Activated CD4-positive, alpha-beta T cell treated with anti-CD3 and anti-CD28 coated beads, Interleukin-2, amount 10 ng/mL, durations not matched to agents 7 days and 5 days (primary cell): ENCODE measurements around the gene ANKZF1. TPM values are rescaled to one million over a fixed set of nuclear protein-coding genes. Genes with fewer than 3 reads are reported as not detected.

Experiments
- CTCF ChIA-PET: fragments of 350-600 bp; sonication (Branson Sonifier 250); formaldehyde crosslinking; loops from one replicate; lab custom pipeline; 2021; ENCODE audit warnings: antibody characterized with exemption; lab: Charles Lee
- POLR2A ChIA-PET: fragments of 350-600 bp; sonication (Branson Sonifier 250); formaldehyde crosslinking; loops from one replicate; lab custom pipeline; 2021; ENCODE audit warnings: antibody characterized with exemption; lab: Charles Lee
- DNase-seq: peaks from one replicate; pipeline ENCODE4 v3.0.0-alpha.2; 2020
- H3K27ac Mint-ChIP-seq: one replicate; pipeline ENCODE4 v1.8.0; 2021; ENCODE audit warnings: mild to moderate bottlenecking, moderate library complexity, mixed read lengths
- H3K27me3 Mint-ChIP-seq: one replicate; pipeline ENCODE4 v1.8.0; 2021; ENCODE audit warnings: mixed read lengths
- H3K36me3 Mint-ChIP-seq: one replicate; pipeline ENCODE4 v1.8.0; 2021; ENCODE audit warnings: low read depth, mixed read lengths
- H3K4me1 Mint-ChIP-seq: one replicate; pipeline ENCODE4 v1.8.0; 2021; ENCODE audit warnings: mixed read lengths
- H3K4me3 Mint-ChIP-seq: one replicate; pipeline ENCODE4 v1.8.0; 2021; ENCODE audit warnings: mild to moderate bottlenecking, moderate library complexity, mixed read lengths
- H3K9me3 Mint-ChIP-seq: one replicate; pipeline ENCODE4 v1.8.0; 2021; ENCODE audit warnings: mixed read lengths
- total RNA-seq, 2 experiments: library from RNA; stranded (reverse); gene quantifications; one replicate each; pipeline ENCODE4 v1.2.3, GENCODE V29; 2021

ANKZF1 gene
- total RNA-seq, 2 experiments from 2014 or later, result 92.0 to 100 TPM

- Mint-ChIP-seq H3K27ac (peak overlapping the region; percentile 94), H3K27me3 (no peaks in the 10 kb centered on the region), H3K9me3 (peaks cover 2% of the 10 kb centered on the region), H3K4me3 (peak overlapping the region; percentile 36), H3K36me3 (peaks cover 25% of the 10 kb centered on the region), H3K4me1 (peaks cover 60% of the 10 kb centered on the region)
- POLR2A ChIA-PET, result no interaction called here
- CTCF ChIA-PET, result interaction anchor here (0.7 to 1.6 kb wide), 7 partner anchors 17 to 313 kb away, joined by 3 to 5 read pairs (median 4); partner anchors contain the start of gene CNPPD1
- no peak for DNase-seq
Observed at GRCh38 chr2:219209236-219210195, 20.1 kb upstream of the ANKZF1 start.

- Mint-ChIP-seq H3K4me3 (no peak overlapping the region), H3K27ac (peak overlapping the region; percentile 94), H3K27me3 (no peaks in the 10 kb centered on the region), H3K4me1 (peaks cover 60% of the 10 kb centered on the region), H3K9me3 (no peaks in the 10 kb centered on the region), H3K36me3 (peaks cover 29% of the 10 kb centered on the region)
- DNase-seq, result no peak
- ChIA-PET POLR2A (no interaction called here), CTCF (interaction anchor here (2.1 to 2.6 kb wide), 2 partner anchors 35 to 51 kb away, joined by 6 to 18 read pairs; no protein-coding TSS in a partner anchor)
Observed at GRCh38 chr2:219210196-219210885, 19.3 kb upstream of the ANKZF1 start.

- peaks cover 29% of the 10 kb centered on the region for H3K36me3 Mint-ChIP-seq
- ChIA-PET CTCF (interaction anchor here (0.6 to 2.6 kb wide), 22 partner anchors 9 to 603 kb away, joined by 3 to 18 read pairs (median 4); partner anchors contain the start of genes DNAJB2, PLCD4 and TUBA4A), POLR2A (no interaction called here)
- H3K9me3 Mint-ChIP-seq, result no peaks in the 10 kb centered on the region
- no peaks in the 10 kb centered on the region for H3K27me3 Mint-ChIP-seq
- no peak overlapping the region for H3K4me3 Mint-ChIP-seq
- no peak for DNase-seq
- peak overlapping the region; percentile 94 for H3K27ac Mint-ChIP-seq
- peaks cover 58% of the 10 kb centered on the region for H3K4me1 Mint-ChIP-seq
Observed at GRCh38 chr2:219210886-219211362, 18.7 kb upstream of the ANKZF1 start.

- ChIA-PET POLR2A (no interaction called here), CTCF (interaction anchor here (0.6 to 2.6 kb wide), 4 partner anchors 37 to 986 kb away, joined by 3 to 7 read pairs (median 5); partner anchors contain the start of gene TUBA4A)
- DNase-seq, result no peak
- H3K4me3 Mint-ChIP-seq, result no peak overlapping the region
- peaks cover 60% of the 10 kb centered on the region for H3K4me1 Mint-ChIP-seq
- H3K27me3 Mint-ChIP-seq, result no peaks in the 10 kb centered on the region
- peaks cover 28% of the 10 kb centered on the region for H3K36me3 Mint-ChIP-seq
- no peaks in the 10 kb centered on the region for H3K9me3 Mint-ChIP-seq
- H3K27ac Mint-ChIP-seq, result no peak overlapping the region
Observed at GRCh38 chr2:219213026-219213415, 16.6 kb upstream of the ANKZF1 start.

GRCh38 chr2:219213486-219214071, 16.0 kb upstream of the ANKZF1 start:
- ChIA-PET CTCF (interaction anchor here (0.6 to 1.1 kb wide), 2 partner anchors 81 to 987 kb away, joined by 3 to 7 read pairs; no protein-coding TSS in a partner anchor), POLR2A (no interaction called here)
- no peak overlapping the region for H3K4me3 Mint-ChIP-seq
- DNase-seq, result no peak
- H3K27ac Mint-ChIP-seq, result peak overlapping the region; percentile 22
- peaks cover 23% of the 10 kb centered on the region for H3K36me3 Mint-ChIP-seq
- H3K4me1 Mint-ChIP-seq, result peaks cover 56% of the 10 kb centered on the region
- H3K27me3 Mint-ChIP-seq, result no peaks in the 10 kb centered on the region
- H3K9me3 Mint-ChIP-seq, result no peaks in the 10 kb centered on the region

GRCh38 chr2:219214141-219214540, 15.5 kb upstream of the ANKZF1 start:
- CTCF ChIA-PET, result interaction anchor here (0.9 to 1.1 kb wide), 2 partner anchors 9 to 10 kb away, joined by 3 read pairs; no protein-coding TSS in a partner anchor
- no peak for DNase-seq
- Mint-ChIP-seq H3K36me3 (peaks cover 21% of the 10 kb centered on the region), H3K9me3 (no peaks in the 10 kb centered on the region), H3K4me1 (peaks cover 53% of the 10 kb centered on the region), H3K27me3 (no peaks in the 10 kb centered on the region), H3K4me3 (no peak overlapping the region), H3K27ac (no peak overlapping the region)
- POLR2A ChIA-PET, result no interaction called here

GRCh38 chr2:219214786-219215185, 14.8 kb upstream of the ANKZF1 start:
- no peak overlapping the region for H3K4me3 Mint-ChIP-seq
- H3K27me3 Mint-ChIP-seq, result no peaks in the 10 kb centered on the region
- peaks cover 49% of the 10 kb centered on the region for H3K4me1 Mint-ChIP-seq
- DNase-seq, result no peak
- peaks cover 22% of the 10 kb centered on the region for H3K36me3 Mint-ChIP-seq
- no peaks in the 10 kb centered on the region for H3K9me3 Mint-ChIP-seq
- ChIA-PET CTCF (interaction anchor here (0.9 to 1.1 kb wide), 3 partner anchors 10 to 40 kb away, joined by 3 read pairs; no protein-coding TSS in a partner anchor), POLR2A (no interaction called here)
- H3K27ac Mint-ChIP-seq, result no peak overlapping the region

GRCh38 chr2:219215871-219216534, 13.6 kb upstream of the ANKZF1 start:
- H3K4me1 Mint-ChIP-seq, result peaks cover 37% of the 10 kb centered on the region
- DNase-seq, result no peak
- CTCF ChIA-PET, result interaction anchor here (0.5 to 2.1 kb wide), 6 partner anchors 8 to 79 kb away, joined by 3 to 8 read pairs (median 4); partner anchors contain the start of genes NHEJ1 and ZFAND2B
- POLR2A ChIA-PET, result no interaction called here
- no peaks in the 10 kb centered on the region for H3K27me3 Mint-ChIP-seq
- peaks cover 27% of the 10 kb centered on the region for H3K36me3 Mint-ChIP-seq
- H3K4me3 Mint-ChIP-seq, result no peak overlapping the region
- H3K27ac Mint-ChIP-seq, result no peak overlapping the region
- no peaks in the 10 kb centered on the region for H3K9me3 Mint-ChIP-seq

GRCh38 chr2:219216535-219216915, 13.1 kb upstream of the ANKZF1 start:
- peaks cover 31% of the 10 kb centered on the region for H3K4me1 Mint-ChIP-seq
- H3K4me3 Mint-ChIP-seq, result no peak overlapping the region
- CTCF ChIA-PET, result interaction anchor here (0.5 to 2.2 kb wide), 8 partner anchors 8 to 78 kb away, joined by 3 to 8 read pairs (median 4); partner anchors contain the start of genes NHEJ1 and ZFAND2B
- POLR2A ChIA-PET, result no interaction called here
- H3K36me3 Mint-ChIP-seq, result peaks cover 31% of the 10 kb centered on the region
- no peaks in the 10 kb centered on the region for H3K27me3 Mint-ChIP-seq
- H3K9me3 Mint-ChIP-seq, result no peaks in the 10 kb centered on the region
- no peak for DNase-seq
- H3K27ac Mint-ChIP-seq, result peak overlapping the region; percentile 70

- H3K4me1 Mint-ChIP-seq, result peaks cover 25% of the 10 kb centered on the region
- peaks cover 34% of the 10 kb centered on the region for H3K36me3 Mint-ChIP-seq
Observed at GRCh38 chr2:219218217-219218731, 11.3 kb upstream of the ANKZF1 start.

More at GRCh38 chr2:219218217-219218731, 11.3 kb upstream of the ANKZF1 start:
- Mint-ChIP-seq H3K27me3 (no peaks in the 10 kb centered on the region), H3K9me3 (no peaks in the 10 kb centered on the region), H3K4me3 (peak overlapping the region; percentile 71), H3K27ac (peak overlapping the region; percentile 86)
- DNase-seq, result peak; percentile 25
- ChIA-PET POLR2A (interaction anchor here (0.6 to 1.5 kb wide), 2 partner anchors 11 to 43 kb away, joined by 3 read pairs; no protein-coding TSS in a partner anchor), CTCF (interaction anchor here (0.7 to 2.2 kb wide), 14 partner anchors 9 to 653 kb away, joined by 3 to 6 read pairs (median 4); partner anchors contain the start of genes ANKZF1, ATG9A, CNPPD1 and GLB1L)
